NCI-H82 (cell line): ENCODE results near the gene MUS81.

ENCODE experiments used
- DNase-seq: peaks from one replicate; lab custom pipeline; 2025; lab: John Stamatoyannopoulos, UW

The MUS81 gene

DNA sequence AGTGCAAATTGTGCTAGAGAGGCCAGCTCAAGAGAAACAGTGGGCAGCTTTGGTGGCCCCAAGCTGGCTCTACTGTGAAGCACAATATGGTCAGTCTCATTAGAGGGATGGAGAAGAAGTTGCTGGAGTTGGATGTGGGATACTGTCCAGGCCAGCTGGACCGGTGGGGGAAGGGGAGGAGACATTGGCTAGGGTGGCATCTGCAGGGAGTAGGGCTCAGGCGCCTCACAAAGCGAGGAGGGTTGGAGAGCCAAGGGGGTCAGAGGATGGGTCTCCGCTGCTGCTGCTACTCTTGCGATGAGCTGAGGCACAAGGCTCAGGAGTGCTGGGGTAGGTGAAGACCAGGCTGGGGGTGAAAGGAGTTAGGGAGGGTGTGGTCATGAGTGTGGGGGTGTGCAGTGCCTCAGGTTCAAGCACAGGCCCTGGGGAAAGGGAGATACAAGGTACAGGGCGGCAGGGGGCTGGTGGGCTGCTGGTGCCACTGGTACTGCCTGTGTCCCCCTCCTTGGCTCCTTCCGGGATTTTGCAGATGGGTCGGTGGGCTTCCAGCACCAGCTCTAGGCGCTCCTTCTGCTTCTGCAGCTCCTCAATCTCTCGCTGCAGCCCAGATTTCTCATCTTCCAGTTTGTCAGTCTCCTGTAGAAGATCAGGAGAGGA, 32.6 kb downstream of the MUS81 start:
- no peak for DNase-seq

GRCh38 chr11:65894034-65894591, 33.9 kb downstream of the MUS81 start:
- DNase-seq = no peak

- no peak for DNase-seq
These were observed 35.3 kb downstream of the MUS81 start for GRCh38 chr11:65895482-65895981.

DNA sequence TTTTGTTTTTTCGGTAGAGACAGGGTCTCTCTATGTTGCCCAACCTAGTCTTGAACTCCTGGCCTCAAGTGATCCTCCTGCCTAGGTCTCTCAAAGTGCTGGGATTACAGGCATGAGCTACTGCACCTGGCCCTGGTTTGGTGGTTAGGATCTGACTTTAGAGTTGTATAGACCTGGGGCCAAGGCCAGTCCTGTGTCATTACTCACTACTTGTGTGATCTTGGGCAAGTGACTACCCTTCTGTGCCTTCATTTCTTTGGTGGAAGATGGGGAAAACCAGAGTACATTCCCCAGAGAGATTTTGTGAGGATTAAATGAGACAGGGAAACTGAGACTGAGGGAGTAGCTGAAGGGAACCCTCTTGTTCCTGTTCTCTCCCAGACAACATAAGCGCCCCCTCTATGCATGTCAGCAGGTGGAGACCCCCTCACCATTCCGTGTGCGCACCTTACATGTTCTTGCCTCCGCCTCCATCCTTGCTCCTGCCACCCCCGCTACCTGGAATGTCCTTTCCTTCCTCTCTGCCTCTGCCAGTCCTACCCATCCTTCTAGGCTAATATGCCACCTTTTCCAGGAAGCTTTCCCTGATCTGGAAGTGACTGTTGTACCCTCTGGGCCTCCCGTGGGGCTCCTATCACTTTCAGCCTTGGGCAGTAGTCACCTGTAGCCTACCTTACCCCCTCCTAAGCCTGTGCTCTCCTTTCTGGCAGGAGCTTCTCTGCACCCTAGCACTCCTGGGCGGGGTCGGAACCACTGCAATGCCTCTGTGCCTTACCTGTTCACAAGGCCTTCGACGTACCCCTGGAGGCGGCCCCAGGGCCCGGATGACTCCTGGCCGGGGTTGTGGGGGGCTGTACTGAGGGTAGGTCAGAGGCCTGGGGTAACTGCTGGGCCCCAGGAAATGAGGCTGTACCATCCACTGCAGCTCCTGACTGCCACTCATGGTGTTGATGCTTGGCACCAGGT, 36.1 kb downstream of the MUS81 start:
- no peak for DNase-seq

- DNase-seq = no peak
These were observed 36.8 kb downstream of the MUS81 start for GRCh38 chr11:65897020-65897471.

- DNase-seq = no peak
These were observed 38.6 kb downstream of the MUS81 start for GRCh38 chr11:65898656-65899355.

DNA sequence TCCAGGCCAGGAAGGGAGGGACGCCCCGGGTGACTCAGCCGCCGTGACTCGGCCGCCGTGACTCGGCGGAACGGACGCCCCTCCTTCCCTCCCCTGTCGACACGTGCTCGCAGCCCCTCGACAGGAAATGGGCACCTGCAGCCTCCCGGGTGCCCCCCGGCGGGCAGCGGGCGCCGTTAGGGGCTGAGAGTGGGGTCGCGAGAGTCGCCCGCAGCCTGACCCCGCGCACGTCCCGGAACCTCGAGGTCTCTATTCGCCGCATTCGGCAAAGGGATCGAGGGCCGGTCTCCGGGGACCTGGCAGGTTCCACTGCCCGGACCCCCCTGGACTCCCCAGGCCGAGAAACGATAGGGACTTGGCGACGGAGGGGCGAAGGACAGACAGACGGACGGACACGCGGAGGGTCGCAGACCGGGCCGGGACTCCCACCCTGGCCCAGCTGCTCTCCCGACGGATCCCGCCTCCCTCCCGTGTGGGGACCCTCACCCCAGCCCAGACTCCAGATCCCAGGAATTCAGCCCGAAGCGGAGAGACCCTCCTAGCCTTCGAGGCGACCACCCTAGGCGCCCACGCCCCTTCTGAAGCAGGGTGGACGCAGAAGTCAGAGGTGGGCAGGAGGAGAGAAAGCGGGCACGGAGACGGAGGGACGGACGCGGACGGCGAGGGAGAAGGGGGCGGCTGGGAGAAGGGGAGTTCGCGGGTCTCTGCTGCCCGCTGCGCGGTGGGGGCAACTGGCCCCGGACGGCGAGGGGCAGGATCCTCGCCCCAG, 39.3 kb downstream of the MUS81 start:
- DNase-seq = no peak

DNA sequence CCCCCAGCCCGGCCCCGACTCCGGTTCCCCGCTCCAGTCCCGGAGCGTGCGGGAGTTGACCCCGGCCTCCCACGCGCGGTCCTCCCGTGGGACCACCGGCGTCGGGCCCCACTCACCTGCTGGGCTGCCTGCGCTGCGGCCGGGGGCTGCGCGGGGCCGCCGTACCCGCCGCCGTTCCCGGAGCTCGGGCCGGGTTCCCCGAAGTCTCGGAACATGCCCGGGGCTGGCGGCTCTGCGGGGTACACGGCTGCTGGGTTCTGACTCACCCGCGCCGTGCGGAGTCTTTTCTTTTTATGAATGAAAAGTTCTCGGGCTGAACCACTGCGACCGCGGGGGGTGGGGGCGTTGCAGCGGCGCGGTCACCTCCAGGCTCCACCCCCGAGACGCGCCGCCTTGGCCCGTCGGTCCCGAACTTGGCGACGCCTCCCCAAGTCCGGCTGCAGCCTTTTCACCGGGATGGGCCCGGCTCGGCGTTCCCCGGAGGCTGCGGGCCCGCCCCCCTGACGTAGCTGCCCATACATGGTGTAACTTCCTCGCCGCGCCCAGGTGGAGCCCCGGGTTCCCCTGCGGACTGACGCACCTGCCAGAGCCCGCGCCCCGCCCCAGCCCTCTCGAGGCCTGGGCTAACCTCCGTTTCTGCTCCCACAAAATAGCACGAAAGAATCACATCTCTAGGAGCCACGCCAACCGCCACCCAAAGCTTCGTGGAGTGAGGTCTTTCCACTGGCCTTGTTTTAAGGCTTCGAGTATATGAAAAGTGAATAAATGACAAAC, 40.1 kb downstream of the MUS81 start, which contains the start of gene FOSL1:
Gene FOSL1 (minus strand): TSS at position 264 of the 774 bp plus-strand sequence. CDS start 49 bp downstream, at position 215.
- DNase-seq = peak; percentile 43

GRCh38 chr11:65900899-65901180, 40.6 kb downstream of the MUS81 start:
- no peak for DNase-seq

- DNase-seq = no peak
These were observed 42.8 kb downstream of the MUS81 start for GRCh38 chr11:65903068-65903481.

- DNase-seq = no peak
These were observed 43.5 kb downstream of the MUS81 start for GRCh38 chr11:65903715-65904114.

DNA sequence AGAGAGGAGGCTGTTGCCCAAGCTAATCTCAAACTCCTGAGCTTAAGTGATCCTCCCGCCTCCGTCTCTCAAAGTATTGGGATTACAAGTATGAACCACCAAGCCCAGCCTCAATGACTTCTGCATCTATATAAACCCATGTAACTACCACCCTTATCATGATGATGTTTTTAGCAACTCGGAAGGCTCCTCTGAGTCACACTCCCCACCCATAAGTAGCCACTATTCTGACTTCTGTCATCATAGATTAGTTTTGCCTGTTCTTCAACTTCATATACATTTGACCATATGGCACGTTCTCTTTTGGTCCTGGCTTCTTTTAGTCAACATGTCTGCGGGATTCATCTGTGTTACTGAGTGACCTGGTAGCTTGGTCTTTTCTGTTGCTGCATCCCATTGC, 46.4 kb downstream of the MUS81 start:
- DNase-seq = no peak

- no peak for DNase-seq
These were observed 47.6 kb downstream of the MUS81 start for GRCh38 chr11:65907878-65908277.

GRCh38 chr11:65911682-65912568, 51.7 kb downstream of the MUS81 start:
- DNase-seq = peak; percentile 80

GRCh38 chr11:65912845-65913244, 52.6 kb downstream of the MUS81 start:
- DNase-seq = no peak

GRCh38 chr11:65915101-65915820, 55.0 kb downstream of the MUS81 start:
- no peak for DNase-seq

GRCh38 chr11:65915821-65916251, 55.6 kb downstream of the MUS81 start:
- DNase-seq = no peak
